Measurements from ENCODE around the gene APOBEC3G.

- TF ChIP-seq EGR1 (IDR thresholded peaks at IDR 0.05; ENCODE audit: borderline replicate concordance in 1 of 2, low read depth in 2 of 2, low read length in 2 of 2) (no peak), POLR2AphosphoS5 (IDR thresholded peaks at IDR 0.05; ENCODE audit: low read length) (no peak), ATF3 (IDR thresholded peaks at IDR 0.05; ENCODE audit: borderline replicate concordance, extremely low read depth, low read depth, low read length) (no peak), BACH1 (IDR thresholded peaks at IDR 0.05; ENCODE audit: borderline replicate concordance) (no peak), TBL1XR1 (IDR thresholded peaks at IDR 0.05; ENCODE audit: low read depth, low read length) (no peak), BMI1 (IDR thresholded peaks at IDR 0.05; ENCODE audit: borderline replicate concordance) (no peak), GATAD2B (conservative IDR thresholded peaks at IDR 0.05; ENCODE audit: low read depth) (no peak), TAF1 (IDR thresholded peaks at IDR 0.05; ENCODE audit: borderline replicate concordance, low read depth, low read length) (no peak)
- TF ChIP-seq, protein P1, sequence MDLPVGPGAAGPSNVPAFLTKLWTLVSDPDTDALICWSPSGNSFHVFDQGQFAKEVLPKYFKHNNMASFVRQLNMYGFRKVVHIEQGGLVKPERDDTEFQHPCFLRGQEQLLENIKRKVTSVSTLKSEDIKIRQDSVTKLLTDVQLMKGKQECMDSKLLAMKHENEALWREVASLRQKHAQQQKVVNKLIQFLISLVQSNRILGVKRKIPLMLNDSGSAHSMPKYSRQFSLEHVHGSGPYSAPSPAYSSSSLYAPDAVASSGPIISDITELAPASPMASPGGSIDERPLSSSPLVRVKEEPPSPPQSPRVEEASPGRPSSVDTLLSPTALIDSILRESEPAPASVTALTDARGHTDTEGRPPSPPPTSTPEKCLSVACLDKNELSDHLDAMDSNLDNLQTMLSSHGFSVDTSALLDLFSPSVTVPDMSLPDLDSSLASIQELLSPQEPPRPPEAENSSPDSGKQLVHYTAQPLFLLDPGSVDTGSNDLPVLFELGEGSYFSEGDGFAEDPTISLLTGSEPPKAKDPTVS (IDR thresholded peaks at IDR 0.05; ENCODE audit: low read depth, low read length): no peak
- TF ChIP-seq, protein P2, sequence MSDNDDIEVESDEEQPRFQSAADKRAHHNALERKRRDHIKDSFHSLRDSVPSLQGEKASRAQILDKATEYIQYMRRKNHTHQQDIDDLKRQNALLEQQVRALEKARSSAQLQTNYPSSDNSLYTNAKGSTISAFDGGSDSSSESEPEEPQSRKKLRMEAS (IDR thresholded peaks at IDR 0.05; ENCODE audit: low read depth, low read length): no peak
These were observed 45.8 kb downstream of the APOBEC3G start for GRCh38 chr22:39122772-39123470.
